ENCODE results near the gene SPON2.

- no peak for TF ChIP-seq CTCF (IDR thresholded peaks at IDR 0.05; ENCODE audit: borderline replicate concordance, extremely low read depth, low read length, poor library complexity, severe bottlenecking)
- TF ChIP-seq EZH2 (IDR thresholded peaks at IDR 0.05; ENCODE audit: borderline replicate concordance, low read depth, low read length, severe bottlenecking), result no peak
These were observed 46.5 kb upstream of the SPON2 start for GRCh38 chr4:1218634-1219565.

All from DND-41 (cell line).